Measurements from ENCODE around the gene CERS5. TPM values are rescaled to one million over a fixed set of nuclear protein-coding genes. Genes with fewer than 3 reads are reported as not detected.

The CERS5 gene
- total RNA-seq, 2 experiments from 2014 or later: 33.9 to 39.5 TPM

GRCh38 chr12:50142993-50143392 is 24.2 kb downstream of the CERS5 start:
- no peak for DNase-seq
- H3K36me3 Mint-ChIP-seq (ENCODE audit: low read depth): peaks cover 6% of the 10 kb centered on the region
- no peak overlapping the region for H3K27ac Mint-ChIP-seq
- CTCF ChIA-PET: interaction anchor here (0.8 to 2.7 kb wide), 4 partner anchors 10 to 176 kb away, joined by 3 to 7 read pairs (median 4); partner anchors contain the start of gene COX14
- intact Hi-C loops (cut with micrococcal nuclease): no loop called here
- POLR2A ChIA-PET: interaction anchor here (0.9 kb wide), 1 partner anchor 20 kb away, joined by 3 read pairs; no protein-coding TSS in a partner anchor
- no peak for ATAC-seq
- H3K4me3 Mint-ChIP-seq: no peak overlapping the region
- no peaks in the 10 kb centered on the region for H3K9me3 Mint-ChIP-seq
- peaks cover 4% of the 10 kb centered on the region for H3K4me1 Mint-ChIP-seq (ENCODE audit: low read depth)
- H3K27me3 Mint-ChIP-seq: no peaks in the 10 kb centered on the region
- TF ChIP-seq CTCF (IDR thresholded peaks at IDR 0.05): no peak

GRCh38 chr12:50132505-50133135 is 34.5 kb downstream of the CERS5 start:
- intact Hi-C loops (cut with micrococcal nuclease): no loop called here
- peaks cover 41% of the 10 kb centered on the region for H3K36me3 Mint-ChIP-seq (ENCODE audit: low read depth)
- peak; percentile 45 for ATAC-seq
- ChIA-PET POLR2A (interaction anchor here (0.7 to 1.0 kb wide), 3 partner anchors 14 to 90 kb away, joined by 3 to 4 read pairs (median 3); no protein-coding TSS in a partner anchor), CTCF (interaction anchor here (0.6 to 6.7 kb wide), 33 partner anchors 8 to 182 kb away, joined by 3 to 57 read pairs (median 4); partner anchors contain the start of genes CERS5, COX14 and SMARCD1)
- peak overlapping the region; percentile 68 for H3K27ac Mint-ChIP-seq
- no peaks in the 10 kb centered on the region for H3K9me3 Mint-ChIP-seq
- DNase-seq: no peak
- H3K4me3 Mint-ChIP-seq: no peak overlapping the region
- peak; percentile 39 for TF ChIP-seq CTCF (IDR thresholded peaks at IDR 0.05)
- no peaks in the 10 kb centered on the region for H3K27me3 Mint-ChIP-seq
- peaks cover 4% of the 10 kb centered on the region for H3K4me1 Mint-ChIP-seq (ENCODE audit: low read depth)

GRCh38 chr12:50129290-50129689 is 37.9 kb downstream of the CERS5 start:
- Mint-ChIP-seq H3K36me3 (ENCODE audit: low read depth) (peaks cover 29% of the 10 kb centered on the region), H3K4me3 (no peak overlapping the region)
- POLR2A ChIA-PET: interaction anchor here (1.2 to 3.2 kb wide), 2 partner anchors 17 to 93 kb away, joined by 4 to 12 read pairs; partner anchors contain the start of gene COX14

GRCh38 chr12:50127546-50127945 is 39.6 kb downstream of the CERS5 start:
- ChIA-PET CTCF (interaction anchor here (3.7 to 6.7 kb wide), 2 partner anchors 15 to 49 kb away, joined by 24 to 57 read pairs; partner anchors contain the start of gene COX14), POLR2A (interaction anchor here (0.9 to 1.1 kb wide), 2 partner anchors 14 to 18 kb away, joined by 3 to 4 read pairs; no protein-coding TSS in a partner anchor)
- DNase-seq: no peak
- Mint-ChIP-seq H3K36me3 (ENCODE audit: low read depth) (peaks cover 20% of the 10 kb centered on the region), H3K27me3 (no peaks in the 10 kb centered on the region), H3K27ac (peak overlapping the region; percentile 16), H3K4me1 (ENCODE audit: low read depth) (peaks cover 12% of the 10 kb centered on the region), H3K4me3 (no peak overlapping the region), H3K9me3 (no peaks in the 10 kb centered on the region)
- no peak for ATAC-seq
- TF ChIP-seq CTCF (IDR thresholded peaks at IDR 0.05): no peak
- intact Hi-C loops (cut with micrococcal nuclease): no loop called here

More at GRCh38 chr12:50129290-50129689, 37.9 kb downstream of the CERS5 start:
- CTCF ChIA-PET: interaction anchor here (1.2 to 6.7 kb wide), 6 partner anchors 17 to 185 kb away, joined by 3 to 57 read pairs (median 5); partner anchors contain the start of genes CERS5 and COX14
- Mint-ChIP-seq H3K27me3 (no peaks in the 10 kb centered on the region), H3K4me1 (ENCODE audit: low read depth) (peaks cover 15% of the 10 kb centered on the region), H3K27ac (no peak overlapping the region), H3K9me3 (no peaks in the 10 kb centered on the region)
- no peak for TF ChIP-seq CTCF (IDR thresholded peaks at IDR 0.05)
- intact Hi-C loops (cut with micrococcal nuclease): no loop called here
- DNase-seq (no peak), ATAC-seq (no peak)

GRCh38 chr12:50123203-50123602 is 44.0 kb downstream of the CERS5 start:
- Mint-ChIP-seq H3K4me1 (ENCODE audit: low read depth) (peaks cover 15% of the 10 kb centered on the region), H3K36me3 (ENCODE audit: low read depth) (peaks cover 11% of the 10 kb centered on the region), H3K4me3 (no peak overlapping the region), H3K9me3 (no peaks in the 10 kb centered on the region), H3K27me3 (no peaks in the 10 kb centered on the region), H3K27ac (peak overlapping the region; percentile 26)
- no peak for ATAC-seq
- intact Hi-C loops (cut with micrococcal nuclease): loop anchor here (1.0 kb wide), 1 partner anchor 14 kb away; no protein-coding TSS in a partner anchor
- DNase-seq: no peak
- ChIA-PET POLR2A (interaction anchor here (1.1 to 4.6 kb wide), 3 partner anchors 9 to 20 kb away, joined by 3 to 23 read pairs (median 3); partner anchors contain the start of gene COX14), CTCF (interaction anchor here (0.7 to 7.6 kb wide), 3 partner anchors 9 to 53 kb away, joined by 4 to 54 read pairs (median 5); partner anchors contain the start of gene COX14)
- TF ChIP-seq CTCF (IDR thresholded peaks at IDR 0.05): no peak
